Esophagus squamous epithelium (tissue), 5 donors: ENCODE data around the gene CTSF. TPM values are rescaled to one million over a fixed set of nuclear protein-coding genes. Genes with fewer than 3 reads are reported as not detected.

Source experiments
- DNase-seq: peaks from one replicate; lab custom pipeline; 2025; lab: John Stamatoyannopoulos, UW
- H3K27ac ChIP-seq, 4 donors: fragments of 200-600 bp; sonication (generic); one replicate each; pipeline ENCODE4 v1.5.1; 2016 to 2019; ENCODE audit warnings: mild to moderate bottlenecking in 1 of 4
- H3K27me3 ChIP-seq, 4 donors: fragments of 200-600 bp; sonication (generic); 1 replicate in 3 of 4; 2 replicates in 1 of 4; pipeline versions ENCODE4 v1.5.1 to v1.6.0; 2017 to 2021; ENCODE audit warnings: antibody characterized with exemption in 1 of 4
- H3K36me3 ChIP-seq, 3 donors: fragments of 200-600 bp; sonication (generic); one replicate each; pipeline ENCODE4 v1.5.1; 2016 to 2019
- H3K4me1 ChIP-seq, 3 donors: fragments of 200-600 bp; sonication (generic); one replicate each; pipeline ENCODE4 v1.5.1; 2017 to 2019
- H3K4me3 ChIP-seq, 4 donors: fragments of 200-600 bp; sonication (generic); 1 replicate in 3 of 4; 2 replicates in 1 of 4; pipeline ENCODE4 v1.5.1; 2016 to 2019; ENCODE audit warnings: mild to moderate bottlenecking in 2 of 4, moderate library complexity in 1 of 4
- H3K9me3 ChIP-seq, 3 donors: fragments of 200-600 bp; sonication (generic); one replicate each; pipeline ENCODE4 v1.5.1; 2016 to 2019
- POLR2A ChIP-seq, 4 donors: fragments of 450-650 bp; IDR thresholded peaks; one replicate each; pipeline ENCODE4 v1.6.1; 2017; ENCODE audit warnings: antibody characterized with exemption in 4 of 4, mild to moderate bottlenecking in 4 of 4, moderate library complexity in 3 of 4
- WGBS, 2 donors: methylation state at CpG; one replicate each; pipeline ENCODE4 v1.1.5; 2018; 5-methylcytosine and 5-hydroxymethylcytosine counted together
- intact Hi-C: fragments of 100-400 bp; cut with DNase I; formaldehyde crosslinking; loops from one replicate; pipeline ENCODE4 v1.15.0; 2022
- total RNA-seq, 4 donors: library from RNA; depleted of rRNA; stranded (reverse); fragments of >200 nt; gene quantifications; one replicate each; pipeline ENCODE4 v1.1.0, GENCODE V29; 2016
- TF ChIP-seq, protein P1 (sequence below), 6 experiments: fragments of 450-650 bp in 4 of 6; fragments of 200-600 bp in 2 of 6; sonication (generic) in 2 of 6; IDR thresholded peaks; one replicate each; pipeline ENCODE4 v1.5.1; 2016 to 2019; ENCODE audit warnings: antibody characterized with exemption in 6 of 6, mild to moderate bottlenecking in 4 of 6, moderate library complexity in 4 of 6
- donor health status: DM: yes; HTN: yes; CAD: no.

The CTSF gene
- total RNA-seq, 4 donors from 2014 or later = 3.3 to 47.3 (median 13.0) TPM

DNA sequence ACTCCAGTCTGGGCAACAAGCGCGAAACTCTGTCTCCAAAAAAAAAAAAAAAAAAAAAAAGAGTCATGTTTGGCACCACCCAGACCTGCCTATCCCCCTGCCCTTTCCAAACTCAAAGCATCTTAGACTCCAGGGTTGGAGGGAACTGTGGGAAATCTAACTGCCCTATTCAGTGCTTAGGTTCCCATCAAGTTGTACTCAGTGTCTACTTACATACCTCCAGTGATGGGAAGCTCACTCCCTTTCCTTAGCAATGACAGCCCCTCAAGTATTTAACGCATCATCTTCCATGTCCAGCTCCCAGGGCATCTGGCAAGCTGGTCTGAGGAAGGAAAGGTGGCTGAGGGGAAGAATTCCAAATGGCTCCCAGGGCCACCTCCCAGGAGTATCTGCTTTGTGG is 18.7 kb downstream of the CTSF start:
- 89 to 92% methylated on average over 3 of the region's 3 CpGs for WGBS, 2 donors
- Histone ChIP-seq H3K36me3 (no peaks in the 10 kb centered on the region), H3K4me1 (peaks cover 7 to 23% (median 14%) of the 10 kb centered on the region in 3 donors), H3K9me3 (no peaks in the 10 kb centered on the region), H3K4me3 (no peak overlapping the region), H3K27ac (no peak overlapping the region), H3K27me3 (no peaks in the 10 kb centered on the region)
- TF ChIP-seq, protein P1, sequence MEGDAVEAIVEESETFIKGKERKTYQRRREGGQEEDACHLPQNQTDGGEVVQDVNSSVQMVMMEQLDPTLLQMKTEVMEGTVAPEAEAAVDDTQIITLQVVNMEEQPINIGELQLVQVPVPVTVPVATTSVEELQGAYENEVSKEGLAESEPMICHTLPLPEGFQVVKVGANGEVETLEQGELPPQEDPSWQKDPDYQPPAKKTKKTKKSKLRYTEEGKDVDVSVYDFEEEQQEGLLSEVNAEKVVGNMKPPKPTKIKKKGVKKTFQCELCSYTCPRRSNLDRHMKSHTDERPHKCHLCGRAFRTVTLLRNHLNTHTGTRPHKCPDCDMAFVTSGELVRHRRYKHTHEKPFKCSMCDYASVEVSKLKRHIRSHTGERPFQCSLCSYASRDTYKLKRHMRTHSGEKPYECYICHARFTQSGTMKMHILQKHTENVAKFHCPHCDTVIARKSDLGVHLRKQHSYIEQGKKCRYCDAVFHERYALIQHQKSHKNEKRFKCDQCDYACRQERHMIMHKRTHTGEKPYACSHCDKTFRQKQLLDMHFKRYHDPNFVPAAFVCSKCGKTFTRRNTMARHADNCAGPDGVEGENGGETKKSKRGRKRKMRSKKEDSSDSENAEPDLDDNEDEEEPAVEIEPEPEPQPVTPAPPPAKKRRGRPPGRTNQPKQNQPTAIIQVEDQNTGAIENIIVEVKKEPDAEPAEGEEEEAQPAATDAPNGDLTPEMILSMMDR (IDR thresholded peaks at IDR 0.05) = no peak
- TF ChIP-seq POLR2A (IDR thresholded peaks at IDR 0.05) = no peak
- DNase-seq = no peak
- intact Hi-C loops = no loop called here

DNA sequence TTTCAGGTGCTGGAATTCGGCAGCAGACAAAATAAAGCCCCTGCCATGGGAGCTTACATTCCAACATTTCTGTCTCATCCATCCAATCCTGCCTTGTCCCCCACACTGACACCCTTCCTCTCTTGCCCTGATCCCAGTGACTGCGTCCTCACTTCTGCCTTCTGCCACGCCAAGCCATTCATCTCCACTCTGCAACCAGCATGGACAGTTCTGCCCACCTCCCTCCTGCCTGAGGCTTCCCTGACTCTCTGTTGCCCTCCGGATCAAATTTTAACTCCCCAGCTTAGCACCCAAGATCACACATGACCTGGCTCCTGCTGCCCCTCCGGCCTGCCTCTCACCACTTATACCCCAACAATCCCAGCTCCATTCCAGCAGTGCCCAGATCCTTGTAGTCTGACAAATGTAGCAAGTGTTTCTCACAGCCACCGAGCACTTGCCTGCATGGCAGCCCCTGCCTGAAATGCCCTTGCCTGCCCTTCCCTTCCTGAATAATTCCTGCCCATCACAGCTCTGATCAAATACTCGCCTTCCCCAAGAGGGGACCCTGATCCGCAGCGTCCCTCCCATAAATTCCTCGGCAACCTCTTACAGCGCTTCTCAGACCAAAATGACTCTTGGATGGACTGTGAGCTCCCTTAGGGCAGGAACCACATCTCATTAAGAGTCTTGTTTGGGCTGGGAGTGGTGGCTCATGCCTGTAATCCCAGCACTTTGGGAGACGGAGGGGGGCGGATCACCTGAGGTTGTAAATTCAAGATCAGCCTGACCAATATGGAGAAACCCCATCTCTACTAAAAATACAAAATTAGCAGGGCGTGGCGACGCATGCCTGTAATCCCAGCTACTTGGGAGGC is 19.4 kb downstream of the CTSF start:
- no peak for DNase-seq
- intact Hi-C loops = no loop called here
- Histone ChIP-seq H3K9me3 (no peaks in the 10 kb centered on the region), H3K27ac (no peak overlapping the region), H3K4me3 (no peak overlapping the region), H3K4me1 (peaks cover 7 to 30% (median 20%) of the 10 kb centered on the region in 3 donors), H3K27me3 (no peaks in the 10 kb centered on the region), H3K36me3 (no peaks in the 10 kb centered on the region)
- no peak for TF ChIP-seq POLR2A (IDR thresholded peaks at IDR 0.05)
- TF ChIP-seq, protein P1 (IDR thresholded peaks at IDR 0.05) = no peak
- WGBS, 2 donors = 41 to 50% methylated on average over 10 to 14 of the region's 16 CpGs

DNA sequence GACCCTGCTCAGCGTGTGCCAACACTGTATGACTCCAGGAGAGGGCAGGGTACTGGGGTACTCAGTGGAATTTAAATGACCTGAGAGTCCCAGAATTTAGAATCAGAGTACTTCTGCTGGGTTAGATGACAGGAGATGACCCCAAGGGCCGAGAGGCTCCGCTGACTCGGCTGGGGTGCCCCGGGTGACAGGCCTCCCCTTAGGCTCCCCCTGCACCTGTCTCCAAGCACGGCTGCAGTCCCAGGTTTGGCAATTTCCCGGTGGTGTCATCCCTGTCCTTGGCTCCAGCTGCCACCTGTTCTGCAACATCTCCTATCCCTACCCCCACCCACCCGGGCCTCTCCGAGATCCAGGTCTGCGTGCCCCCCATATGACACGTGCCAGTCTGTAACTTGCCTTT is 20.4 kb downstream of the CTSF start:
- Histone ChIP-seq H3K4me1 (peaks cover 7 to 40% (median 26%) of the 10 kb centered on the region in 3 donors), H3K4me3 (no peak overlapping the region), H3K36me3 (peaks cover 0 to 6% (median 0%) of the 10 kb centered on the region in 3 donors), H3K27ac (no peak overlapping the region), H3K27me3 (no peaks in the 10 kb centered on the region), H3K9me3 (no peaks in the 10 kb centered on the region)
- TF ChIP-seq, protein P1 (IDR thresholded peaks at IDR 0.05) = no peak
- no peak for TF ChIP-seq POLR2A (IDR thresholded peaks at IDR 0.05)
- intact Hi-C loops = no loop called here
- no peak for DNase-seq
- WGBS, 2 donors = 46 to 61% methylated on average over 9 to 11 of the region's 11 CpGs

DNA sequence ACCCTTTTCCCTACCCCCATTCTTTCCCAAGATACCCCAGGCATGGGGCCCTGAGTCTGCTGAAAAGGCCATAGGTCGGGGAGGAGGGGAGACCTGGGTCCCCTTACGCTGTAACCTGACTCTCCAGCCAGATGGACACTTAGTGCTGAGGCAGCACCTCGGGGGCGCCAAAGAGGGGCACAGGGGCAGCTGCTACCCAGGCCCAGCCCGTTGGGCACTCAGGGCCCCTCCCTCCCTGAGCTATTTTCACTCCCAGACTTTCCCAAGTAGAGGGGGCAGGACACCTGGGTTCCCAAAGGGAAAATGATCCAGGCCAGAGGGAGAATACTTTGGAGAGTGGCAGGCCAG is 20.8 kb downstream of the CTSF start:
- Histone ChIP-seq H3K36me3 (peaks cover 0 to 10% (median 0%) of the 10 kb centered on the region in 3 donors), H3K4me3 (no peak overlapping the region), H3K27me3 (no peaks in the 10 kb centered on the region), H3K4me1 (peaks cover 7 to 40% (median 26%) of the 10 kb centered on the region in 3 donors), H3K27ac (no peak overlapping the region), H3K9me3 (no peaks in the 10 kb centered on the region)
- TF ChIP-seq, protein P1 (IDR thresholded peaks at IDR 0.05) = no peak
- TF ChIP-seq POLR2A (IDR thresholded peaks at IDR 0.05) = no peak
- intact Hi-C loops = no loop called here
- WGBS, 2 donors = 100% methylated on average over 2 of the region's 5 CpGs; no CpG with 5 or more reads in 1 of the 2 donors
- no peak for DNase-seq

DNA sequence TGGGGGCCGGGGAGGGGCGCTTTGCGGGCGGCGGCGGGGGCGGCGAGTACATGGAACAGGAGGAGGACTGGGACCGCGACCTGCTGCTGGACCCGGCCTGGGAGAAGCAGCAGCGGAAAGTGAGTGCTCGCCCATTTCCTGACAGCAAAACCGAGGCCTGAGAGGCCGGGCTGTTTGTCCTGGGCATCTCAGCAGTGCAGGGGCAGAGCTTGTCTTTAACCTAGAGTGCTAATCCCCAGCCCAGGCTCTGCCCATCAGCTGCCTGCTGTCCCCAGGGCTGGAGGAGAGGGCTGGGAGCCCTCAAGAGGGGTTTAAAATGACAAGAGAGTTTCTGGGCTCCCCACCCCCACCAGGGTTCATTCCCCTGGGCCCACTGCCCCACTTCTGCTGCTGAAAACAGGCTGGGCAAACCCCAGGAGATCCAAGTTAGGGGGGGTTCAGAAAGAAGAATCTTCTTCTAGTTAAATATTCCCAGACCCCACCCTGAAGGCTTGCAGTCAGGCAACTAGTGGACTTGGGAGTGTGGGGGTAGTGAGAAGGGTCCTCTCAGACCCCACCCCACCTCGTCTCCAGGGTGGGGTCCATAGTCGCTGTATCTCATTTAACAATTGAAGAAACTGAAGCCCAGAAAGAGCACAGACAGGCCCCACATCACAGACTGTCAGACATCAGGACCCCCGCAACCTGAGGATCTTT is 21.3 kb downstream of the CTSF start:
- no peaks in the 10 kb centered on the region for H3K9me3 ChIP-seq
- H3K36me3 ChIP-seq = peaks cover 0 to 16% (median 0%) of the 10 kb centered on the region in 3 donors
- DNase-seq = no peak
- 29 to 34% methylated on average over 6 to 7 of the region's 18 CpGs for WGBS, 2 donors
- peak overlapping the region in 3 of 4 donors; percentile 60 to 89 (median 86) for H3K27ac ChIP-seq
- TF ChIP-seq, protein P1 (IDR thresholded peaks at IDR 0.05) = no peak
- no peak for TF ChIP-seq POLR2A (IDR thresholded peaks at IDR 0.05)
- no peaks in the 10 kb centered on the region for H3K27me3 ChIP-seq
- peak overlapping the region; percentile 68 to 90 (median 82) for H3K4me3 ChIP-seq
- H3K4me1 ChIP-seq = peaks cover 7 to 40% (median 26%) of the 10 kb centered on the region in 3 donors
- intact Hi-C loops = no loop called here
